ENCODE measurements around the gene CTNNA1.

- TF ChIP-seq EZH2 (IDR thresholded peaks at IDR 0.05; ENCODE audit: low read length) (no peak), CTCF (optimal IDR thresholded peaks at IDR 0.05 in 1 of 3, IDR thresholded peaks at IDR 0.05 in 1 of 3, conservative IDR thresholded peaks at IDR 0.05 in 1 of 3; ENCODE audit: extremely low read depth in 1 of 3, insufficient read depth in 2 of 3, low read length in 3 of 3) (no peak)
Observed at GRCh38 chr5:138775034-138775433, 21.8 kb downstream of the CTNNA1 start.

All from keratinocyte (primary cell).